GM20431 (cell line): ENCODE measurements around the gene CASKIN2.

Experiments
- in situ Hi-C: fragments of 300-500 bp; cut with MseI, MboI; formaldehyde crosslinking; loops from one replicate; pipeline ENCODE4 v1.15.0; 2020; ENCODE audit warnings: low sequenced_read_pairs; ENCODE audit not compliant: unreplicated experiment

CASKIN2 gene

DNA sequence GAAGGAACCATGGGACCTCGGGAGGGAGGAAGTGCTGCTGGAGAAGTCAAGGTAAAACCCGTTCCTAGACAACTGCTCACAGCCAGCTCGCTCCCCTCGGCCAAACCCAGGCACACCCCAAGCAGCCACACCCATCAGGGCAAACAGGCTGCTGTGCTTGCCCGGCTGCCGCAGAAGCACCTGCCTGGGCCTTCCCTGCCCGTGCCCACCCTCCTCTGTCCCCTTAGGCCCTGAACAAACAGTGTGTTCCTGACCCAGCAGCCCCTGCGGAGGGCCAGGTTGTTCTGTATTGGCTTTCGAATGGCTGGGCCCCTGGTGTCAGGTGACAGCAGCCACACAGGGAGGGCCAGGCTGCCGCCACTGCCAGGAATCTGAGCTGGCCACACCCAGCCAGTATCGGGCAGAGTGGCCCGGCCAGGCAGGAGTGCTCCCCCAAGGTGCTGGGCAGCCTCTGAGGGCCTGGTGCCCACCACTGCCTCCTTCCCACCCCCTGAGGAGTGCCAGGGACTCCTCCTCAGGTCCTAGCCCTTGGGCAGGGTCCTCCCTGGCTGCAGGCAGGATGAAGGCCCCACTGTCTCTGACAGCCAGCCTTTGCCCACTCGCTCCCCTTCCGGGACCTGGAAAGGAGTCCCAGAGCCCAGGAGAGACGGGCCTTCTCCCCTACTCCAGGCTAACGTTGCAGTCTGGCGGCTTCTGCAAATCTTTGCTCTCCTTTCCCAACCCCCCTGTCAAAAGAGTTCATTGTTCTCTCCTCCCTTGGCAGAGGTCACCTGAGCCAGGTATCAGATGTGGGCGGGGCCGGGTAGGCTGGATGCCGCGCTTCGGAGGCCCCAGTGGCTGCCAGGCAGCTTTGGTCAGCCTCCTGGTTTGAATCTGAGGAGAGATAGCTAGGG lies 34.2 kb upstream of the CASKIN2 start:
- in situ Hi-C loops: no loop called here

GRCh38 chr17:75548813-75549212 lies 33.5 kb upstream of the CASKIN2 start:
- in situ Hi-C loops: no loop called here

GRCh38 chr17:75547091-75547490 lies 31.8 kb upstream of the CASKIN2 start:
- in situ Hi-C loops: no loop called here

DNA sequence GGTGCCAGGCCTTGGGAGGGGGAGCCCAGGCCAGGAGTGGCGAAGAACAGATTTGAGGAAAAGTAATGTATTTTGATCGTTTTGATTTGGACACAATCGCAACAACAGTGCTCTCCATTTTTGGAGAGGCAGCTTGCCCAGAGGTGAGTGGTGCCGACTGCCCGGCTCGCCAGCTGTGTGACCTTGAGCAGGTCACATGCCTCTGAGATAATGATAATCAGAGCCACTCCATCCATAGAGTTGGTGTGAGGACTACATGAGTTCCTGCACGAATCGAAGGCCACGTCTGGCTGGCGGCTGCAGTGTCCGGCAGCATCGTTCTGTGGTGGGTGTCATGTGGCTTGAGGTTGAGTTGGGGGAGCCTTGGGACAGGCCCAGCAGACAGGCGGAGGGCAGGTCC lies 30.8 kb upstream of the CASKIN2 start:
- in situ Hi-C loops: no loop called here

DNA sequence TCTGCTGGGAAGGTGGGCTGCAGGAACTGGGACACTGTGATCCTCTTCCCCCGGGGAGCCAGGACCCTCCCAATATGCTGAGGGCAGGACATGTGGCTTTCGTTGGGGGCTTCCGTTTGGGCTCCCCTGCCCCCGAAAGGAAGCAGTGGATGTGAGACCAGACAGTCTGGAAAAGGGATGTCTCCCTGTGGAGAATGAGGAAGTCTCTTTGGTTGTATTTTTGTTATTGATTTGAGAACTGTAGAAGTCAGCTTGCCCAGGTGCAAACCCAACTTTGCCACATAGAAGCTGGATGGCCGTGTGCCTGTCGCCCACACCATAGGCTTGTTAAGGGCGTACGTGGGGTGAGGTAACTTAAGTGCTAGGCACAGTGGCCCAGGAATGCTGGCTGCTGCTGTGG lies 28.9 kb upstream of the CASKIN2 start:
- in situ Hi-C loops: no loop called here

DNA sequence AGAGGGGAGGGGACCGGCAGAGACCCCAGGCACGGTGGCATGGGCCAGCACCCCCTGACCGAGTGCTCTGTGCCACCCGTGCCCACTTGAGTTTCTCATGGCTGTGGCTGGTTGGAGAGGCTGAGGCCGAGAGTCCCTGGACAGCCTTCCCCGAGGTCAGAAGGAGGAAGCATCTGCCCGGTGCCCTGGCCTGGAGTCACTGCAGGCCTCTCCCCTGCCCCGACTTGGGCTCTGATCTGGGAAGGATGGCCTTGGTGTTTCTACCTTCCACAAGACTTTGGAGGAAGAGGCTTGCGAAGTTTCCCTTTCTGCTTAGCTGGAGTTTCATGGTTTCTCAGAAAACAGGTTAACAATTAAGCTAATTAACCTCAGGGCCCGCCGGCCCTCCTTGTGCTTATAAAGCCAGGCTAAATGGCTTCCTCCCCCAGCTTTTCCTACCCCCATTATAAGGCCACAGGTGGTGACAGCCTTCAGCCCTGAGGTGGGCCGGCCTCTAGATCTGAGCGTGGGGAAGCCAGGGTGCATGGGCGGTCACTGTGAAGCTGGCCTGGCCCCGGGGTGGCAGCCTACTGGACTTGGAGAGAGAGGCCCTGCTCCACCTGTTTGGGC lies 27.5 kb upstream of the CASKIN2 start:
- in situ Hi-C loops: no loop called here

GRCh38 chr17:75542229-75542628 lies 26.9 kb upstream of the CASKIN2 start:
- in situ Hi-C loops: no loop called here

- in situ Hi-C loops: no loop called here
These were observed 25.7 kb upstream of the CASKIN2 start for GRCh38 chr17:75540923-75541503.

- in situ Hi-C loops: no loop called here
These were observed 24.8 kb upstream of the CASKIN2 start for GRCh38 chr17:75539967-75540729.

DNA sequence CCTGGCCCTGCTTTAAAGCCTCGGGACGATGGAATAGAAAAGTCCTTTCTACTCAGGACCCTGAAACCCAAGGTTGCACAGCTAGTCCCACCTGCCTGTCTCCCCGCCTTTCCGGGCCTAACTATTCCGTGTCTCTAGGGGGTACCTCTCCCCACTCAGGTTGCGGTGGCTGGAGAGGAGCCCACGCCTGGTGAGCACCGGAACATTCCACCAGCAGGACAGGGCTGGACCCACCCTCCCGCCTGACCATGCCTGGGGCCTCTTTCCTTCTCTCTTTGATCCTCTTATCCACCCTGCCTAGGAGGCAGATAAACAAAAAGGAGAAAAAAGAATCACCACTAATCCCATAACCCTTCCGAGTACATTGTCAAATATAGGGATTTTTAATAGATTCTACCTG lies 21.0 kb upstream of the CASKIN2 start:
- in situ Hi-C loops: no loop called here

GRCh38 chr17:75535871-75536270 lies 20.5 kb upstream of the CASKIN2 start:
- in situ Hi-C loops: no loop called here

GRCh38 chr17:75535119-75535537 lies 19.8 kb upstream of the CASKIN2 start:
- in situ Hi-C loops: no loop called here

- in situ Hi-C loops: no loop called here
These were observed 16.4 kb upstream of the CASKIN2 start for GRCh38 chr17:75531721-75532072.

GRCh38 chr17:75530837-75531720 lies 15.7 kb upstream of the CASKIN2 start:
- in situ Hi-C loops: no loop called here

DNA sequence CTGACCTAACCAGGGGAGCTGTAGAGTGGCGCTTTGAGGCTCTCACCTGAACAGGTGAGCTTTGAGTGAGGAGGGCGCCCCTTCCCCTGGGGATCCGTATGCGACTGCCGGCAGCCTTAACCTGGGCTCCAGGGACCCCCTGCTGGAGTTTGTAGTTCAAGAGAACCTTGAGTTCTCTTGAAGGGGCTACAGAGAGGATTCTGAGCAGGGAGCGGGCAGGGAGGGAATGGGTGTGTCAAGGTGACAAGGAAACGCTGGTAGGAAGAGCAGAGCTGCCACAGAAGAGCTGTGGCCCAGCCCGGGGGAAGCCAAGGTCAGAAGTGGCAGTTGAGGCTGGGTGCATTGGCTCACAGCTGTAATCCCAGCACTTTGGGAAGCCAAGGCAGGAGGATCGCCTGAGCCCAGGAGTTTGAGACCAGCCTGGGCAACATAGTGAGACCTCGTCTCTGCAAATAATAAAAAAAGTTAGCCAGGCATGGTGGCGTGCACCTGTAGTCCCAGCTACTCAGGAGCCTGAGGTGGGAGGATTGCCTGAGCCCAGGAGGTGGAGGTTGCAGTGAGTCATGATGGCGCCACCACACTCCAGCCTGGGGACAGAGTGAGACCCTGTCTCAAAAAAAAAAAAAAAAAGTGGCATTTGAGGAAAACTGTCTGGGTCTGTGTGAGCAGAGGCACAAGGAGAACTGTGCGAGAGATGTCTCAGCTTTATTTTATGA lies 11.4 kb upstream of the CASKIN2 start:
- in situ Hi-C loops: no loop called here

DNA sequence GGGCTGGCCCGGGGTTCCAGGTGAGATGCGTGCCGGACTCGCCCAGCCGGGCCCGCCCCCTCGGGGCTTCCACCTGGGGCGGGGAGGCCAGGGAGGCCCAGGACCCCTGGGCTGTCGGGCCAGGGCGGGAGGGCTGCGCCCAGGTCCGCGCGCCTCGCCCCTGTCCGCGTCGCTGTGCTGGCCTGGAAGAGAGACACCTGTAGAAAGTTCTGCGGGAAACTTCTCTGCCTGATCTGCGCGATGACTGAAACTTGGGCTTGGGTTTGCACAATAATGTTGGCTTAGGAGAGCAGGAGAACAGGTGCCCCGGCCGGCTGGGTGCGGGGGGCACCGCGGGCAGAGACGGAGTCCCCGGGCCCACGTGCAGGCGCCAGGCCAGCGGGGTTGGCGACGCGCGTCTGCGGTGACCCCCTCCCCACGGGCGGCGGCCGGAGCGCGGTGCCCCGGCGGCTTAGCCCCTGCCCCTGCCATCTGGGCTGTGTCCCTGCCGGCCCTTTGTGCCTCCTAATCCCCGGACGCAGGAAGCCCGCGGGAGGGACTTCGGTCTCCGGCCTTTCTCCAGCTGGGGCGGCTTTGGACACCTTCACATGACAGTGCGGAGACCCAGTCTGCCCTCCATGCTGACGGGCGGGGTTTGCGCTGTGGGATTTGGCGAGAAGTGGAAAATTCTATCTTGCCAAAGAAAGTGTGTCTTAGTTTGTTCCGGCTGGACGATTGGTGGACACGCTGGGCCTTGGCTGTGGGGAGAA lies 10.6 kb upstream of the CASKIN2 start:
- in situ Hi-C loops: no loop called here

- in situ Hi-C loops: loop anchor here (25.0 kb wide), 1 partner anchor 113 kb away; the partner anchor contains the start of gene GRB2
These were observed 9.9 kb upstream of the CASKIN2 start, which contains the start of gene LLGL2 for GRCh38 chr17:75524970-75525805. TSS of gene LLGL2 (plus strand) at chr17:75525697. CDS start at chr17:75543427, 17,730 bp downstream.
